Measurements from ENCODE around the gene PLCB2.

Gene PLCB2

GRCh38 chr15:40271685-40272484 lies 35.9 kb downstream of the PLCB2 start:
- DNase-seq (ENCODE audit: low spot score), result no peak

DNA sequence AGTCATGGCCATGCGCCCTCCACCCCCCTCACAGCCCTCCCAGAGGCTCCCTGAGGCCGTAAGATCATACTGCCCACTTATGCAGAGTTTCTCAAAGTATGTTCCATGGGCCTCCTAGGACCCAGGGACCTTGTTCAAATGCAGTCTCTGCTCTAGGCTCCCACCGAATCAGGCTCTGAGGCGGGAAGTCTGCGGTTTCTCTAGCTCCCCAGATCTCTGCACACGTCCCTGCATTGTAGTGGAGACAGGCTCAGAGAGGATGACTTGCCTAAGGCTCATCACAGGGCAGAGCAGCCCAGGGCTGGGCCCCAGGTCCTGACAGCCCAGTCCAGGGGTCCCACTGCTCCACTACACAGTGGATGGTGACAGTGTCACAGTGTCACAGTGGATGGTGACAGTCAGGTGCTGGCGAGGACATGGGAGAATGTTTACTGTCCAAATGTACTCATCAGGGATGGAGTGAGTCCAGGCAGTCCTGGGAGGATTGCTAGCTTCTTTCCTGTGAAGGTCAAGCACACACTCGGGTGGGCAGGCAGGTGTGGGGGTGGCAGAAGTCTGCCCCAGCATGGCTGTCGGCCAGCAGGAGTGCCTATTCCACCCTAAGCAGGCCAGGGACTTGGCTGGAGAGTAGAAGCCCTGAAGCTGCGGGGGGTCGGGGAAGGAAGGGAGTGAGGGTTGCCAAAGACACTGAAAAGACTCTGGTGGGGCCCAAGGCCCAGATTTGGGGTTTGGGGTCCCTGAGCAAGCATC lies 37.3 kb downstream of the PLCB2 start:
- DNase-seq (ENCODE audit: low spot score), result no peak

- no peak for DNase-seq (ENCODE audit: low spot score)
These were observed 38.1 kb downstream of the PLCB2 start for GRCh38 chr15:40269604-40270003.

GRCh38 chr15:40267670-40268069 lies 40.1 kb downstream of the PLCB2 start:
- no peak for DNase-seq (ENCODE audit: low spot score)

GRCh38 chr15:40266828-40267304 lies 40.9 kb downstream of the PLCB2 start:
- no peak for DNase-seq (ENCODE audit: low spot score)

GRCh38 chr15:40265875-40266274 lies 41.9 kb downstream of the PLCB2 start:
- DNase-seq (ENCODE audit: low spot score), result no peak

DNA sequence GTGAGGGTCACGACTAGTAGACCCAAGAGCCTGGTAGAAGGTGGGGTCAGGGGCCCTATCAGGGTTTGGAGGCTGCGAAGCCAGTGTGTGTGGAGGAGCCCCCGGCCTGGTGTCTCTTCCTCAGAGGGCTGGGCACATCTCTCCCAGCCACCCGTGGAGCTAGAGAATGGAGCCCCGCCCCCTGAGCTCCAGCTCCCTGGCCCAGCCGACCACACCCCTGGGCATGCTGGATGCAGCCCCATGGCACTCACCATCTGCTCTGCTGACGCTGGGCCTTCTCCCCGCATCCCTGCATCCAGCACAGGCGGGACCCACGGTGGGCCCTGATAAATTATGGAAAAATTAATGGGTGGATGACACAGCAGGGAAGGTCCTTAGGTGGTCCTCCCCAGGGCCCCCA lies 42.4 kb downstream of the PLCB2 start:
- DNase-seq (ENCODE audit: low spot score), result no peak

DNA sequence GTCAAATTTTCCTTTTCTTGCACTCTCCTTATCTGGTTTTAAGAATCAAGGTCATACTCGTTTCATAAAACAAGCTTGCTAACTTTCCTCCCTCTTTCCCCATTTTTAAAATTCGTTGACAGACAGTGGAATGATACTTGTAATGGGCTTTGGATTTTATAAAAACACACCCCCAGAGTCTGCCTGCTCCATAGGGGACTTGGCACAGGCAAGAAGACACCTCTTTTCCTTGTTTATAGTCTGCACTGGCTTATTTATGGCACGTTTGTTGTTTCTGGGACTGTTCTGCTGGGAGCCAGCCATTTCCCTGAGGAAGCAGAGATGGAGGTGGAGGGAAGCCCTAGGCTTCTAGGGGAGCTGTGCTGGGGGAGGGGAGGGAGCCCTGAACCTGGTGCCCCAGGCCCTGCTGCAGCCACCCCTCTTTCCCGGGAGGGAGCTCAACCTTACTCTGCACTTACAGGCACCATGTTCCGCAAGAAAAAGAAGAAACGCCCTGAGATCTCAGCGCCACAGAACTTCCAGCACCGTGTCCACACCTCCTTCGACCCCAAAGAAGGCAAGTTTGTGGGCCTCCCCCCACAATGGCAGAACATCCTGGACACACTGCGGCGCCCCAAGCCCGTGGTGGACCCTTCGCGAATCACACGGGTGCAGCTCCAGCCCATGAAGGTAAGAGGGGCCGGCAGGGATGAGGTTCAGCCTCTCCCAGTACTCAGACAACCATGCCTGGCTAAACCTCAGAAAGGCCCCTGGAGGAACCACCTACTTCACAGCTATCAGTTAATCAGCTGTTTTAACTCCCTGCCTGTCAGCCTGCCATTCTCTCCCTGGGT lies 43.2 kb downstream of the PLCB2 start:
- DNase-seq (ENCODE audit: low spot score), result no peak

- no peak for DNase-seq (ENCODE audit: low spot score)
These were observed 44.5 kb downstream of the PLCB2 start for GRCh38 chr15:40263024-40263754.

DNA sequence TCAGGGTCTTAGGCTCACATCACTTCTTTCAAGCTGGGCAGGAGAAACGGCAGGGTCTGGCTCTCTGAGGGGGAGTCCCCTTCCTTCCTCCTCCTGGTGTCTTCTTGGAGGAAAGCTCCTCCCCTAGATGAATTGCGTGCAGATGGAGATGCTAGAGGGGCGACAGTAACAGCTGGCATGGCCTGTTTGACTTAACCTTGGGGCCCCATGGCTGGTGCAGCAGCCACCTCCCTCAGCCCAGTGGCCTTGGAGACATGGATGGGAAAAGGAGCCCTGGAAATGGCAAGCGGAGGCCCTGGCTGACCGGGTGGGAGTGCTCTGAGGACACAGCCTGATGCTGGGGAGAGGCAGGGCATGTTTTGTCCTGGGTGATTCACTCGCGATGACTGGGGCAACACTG lies 48.7 kb downstream of the PLCB2 start:
- no peak for DNase-seq (ENCODE audit: low spot score)

- DNase-seq (ENCODE audit: low spot score), result no peak
These were observed 49.2 kb downstream of the PLCB2 start for GRCh38 chr15:40258544-40258943.

- DNase-seq (ENCODE audit: low spot score), result no peak
These were observed 49.9 kb downstream of the PLCB2 start for GRCh38 chr15:40257656-40258450.

DNA sequence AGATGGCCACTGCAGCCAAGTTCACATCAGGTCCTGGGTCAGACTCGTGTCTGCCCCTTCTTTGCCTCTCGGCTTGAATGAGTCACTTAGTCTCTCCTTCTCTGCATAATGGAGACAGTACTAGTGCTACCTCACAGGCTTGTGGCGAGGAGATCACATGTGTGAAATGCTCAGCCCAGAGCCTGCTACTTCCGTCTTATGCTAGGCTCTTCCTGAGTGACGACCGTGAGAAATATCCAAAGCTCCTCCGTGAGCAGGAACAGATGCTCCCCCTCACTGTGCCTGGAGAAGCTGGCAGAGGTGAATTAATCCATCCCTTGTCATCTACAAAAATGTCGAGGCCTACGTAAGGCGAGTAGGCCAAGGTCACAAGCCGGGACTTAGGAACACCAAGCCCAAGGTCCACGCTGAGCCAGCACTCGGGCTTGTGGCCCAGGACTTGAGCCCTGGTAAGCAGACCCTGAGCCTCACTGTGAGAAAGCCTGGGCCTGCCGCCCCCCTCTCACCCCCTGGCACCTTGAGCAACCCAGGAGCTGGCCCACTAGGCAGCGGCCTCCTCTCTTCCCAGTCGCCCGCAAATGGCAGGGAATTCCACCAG lies 51.0 kb downstream of the PLCB2 start:
- DNase-seq (ENCODE audit: low spot score), result no peak

- DNase-seq (ENCODE audit: low spot score), result no peak
These were observed 52.7 kb downstream of the PLCB2 start for GRCh38 chr15:40255033-40255432.

GRCh38 chr15:40254452-40254851 lies 53.3 kb downstream of the PLCB2 start:
- no peak for DNase-seq (ENCODE audit: low spot score)

- no peak for DNase-seq (ENCODE audit: low spot score)
These were observed 54.5 kb downstream of the PLCB2 start for GRCh38 chr15:40253167-40253790.

GRCh38 chr15:40252438-40253166 lies 55.1 kb downstream of the PLCB2 start:
- DNase-seq (ENCODE audit: low spot score), result no peak

DNA sequence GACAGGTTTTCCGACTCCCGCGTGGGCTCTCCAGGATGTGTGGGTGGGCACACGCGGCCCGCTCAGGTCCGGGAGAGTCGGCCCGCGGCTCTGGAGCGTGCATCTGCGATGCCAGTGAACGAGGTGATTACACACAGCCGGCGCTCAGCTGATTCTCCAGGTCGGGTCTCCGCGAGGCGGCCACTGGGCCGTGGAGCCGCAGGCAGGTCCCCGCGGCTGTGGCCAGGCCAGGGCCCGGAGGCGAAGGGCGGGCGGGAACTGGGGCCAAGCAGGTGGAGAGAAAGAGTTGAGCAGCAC lies 55.6 kb downstream of the PLCB2 start:
- no peak for DNase-seq (ENCODE audit: low spot score)

GRCh38 chr15:40251486-40252140 lies 56.1 kb downstream of the PLCB2 start:
- DNase-seq (ENCODE audit: low spot score), result no peak
